Measurements from ENCODE around the gene SV2B.

The SV2B gene

DNA sequence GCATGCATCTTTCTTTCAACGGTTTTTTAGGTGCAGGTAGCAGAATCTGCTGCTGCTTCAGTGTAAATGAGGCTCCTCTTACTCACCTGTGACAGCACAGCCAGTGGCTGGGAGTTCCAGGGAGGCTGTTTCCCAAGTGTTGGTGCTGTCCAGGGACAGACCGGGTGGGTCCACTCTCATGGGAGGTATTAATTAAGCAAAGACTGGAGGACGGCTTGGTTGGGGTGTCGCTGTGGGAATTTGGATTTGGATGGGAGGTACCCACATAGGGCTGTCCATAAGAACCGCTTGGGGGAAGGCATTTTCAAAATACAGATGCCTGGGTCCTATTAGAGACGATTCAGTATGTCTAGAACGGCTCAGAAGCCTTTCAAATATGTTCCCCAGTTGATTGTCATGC, 42.9 kb downstream of the SV2B start:
- H3K4me3 Mint-ChIP-seq = no peak overlapping the region
- no peak for ATAC-seq
- no peaks in the 10 kb centered on the region for H3K36me3 Mint-ChIP-seq
- peaks cover 6% of the 10 kb centered on the region for H3K9me3 Mint-ChIP-seq
- H3K27me3 Mint-ChIP-seq = peaks cover 36% of the 10 kb centered on the region
- peaks cover 4% of the 10 kb centered on the region for H3K4me1 Mint-ChIP-seq
- no peak overlapping the region for H3K27ac Mint-ChIP-seq

DNA sequence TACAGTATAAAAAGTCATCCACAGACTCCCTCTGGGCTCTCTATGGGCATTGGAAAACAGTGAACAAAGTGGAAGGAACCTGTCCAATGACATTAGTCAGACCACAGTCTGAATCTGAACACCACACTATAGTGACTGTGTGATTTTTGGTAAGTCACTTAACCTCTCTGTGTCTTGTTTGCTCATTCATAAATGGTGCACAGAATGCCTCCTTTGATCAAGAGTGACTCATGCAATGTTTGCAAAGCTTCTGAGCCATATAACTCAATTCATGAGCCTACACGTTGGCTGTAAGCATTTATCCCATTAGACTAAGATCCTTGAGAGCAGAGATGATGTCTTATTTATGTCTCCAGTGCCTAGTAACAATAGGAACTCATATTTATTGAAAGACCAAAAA, 46.7 kb downstream of the SV2B start:
- H3K9me3 Mint-ChIP-seq = peaks cover 2% of the 10 kb centered on the region
- H3K4me1 Mint-ChIP-seq = peaks cover 4% of the 10 kb centered on the region
- H3K27ac Mint-ChIP-seq = no peak overlapping the region
- H3K36me3 Mint-ChIP-seq = no peaks in the 10 kb centered on the region
- no peak for ATAC-seq
- H3K27me3 Mint-ChIP-seq = peaks cover 48% of the 10 kb centered on the region
- H3K4me3 Mint-ChIP-seq = no peak overlapping the region

DNA sequence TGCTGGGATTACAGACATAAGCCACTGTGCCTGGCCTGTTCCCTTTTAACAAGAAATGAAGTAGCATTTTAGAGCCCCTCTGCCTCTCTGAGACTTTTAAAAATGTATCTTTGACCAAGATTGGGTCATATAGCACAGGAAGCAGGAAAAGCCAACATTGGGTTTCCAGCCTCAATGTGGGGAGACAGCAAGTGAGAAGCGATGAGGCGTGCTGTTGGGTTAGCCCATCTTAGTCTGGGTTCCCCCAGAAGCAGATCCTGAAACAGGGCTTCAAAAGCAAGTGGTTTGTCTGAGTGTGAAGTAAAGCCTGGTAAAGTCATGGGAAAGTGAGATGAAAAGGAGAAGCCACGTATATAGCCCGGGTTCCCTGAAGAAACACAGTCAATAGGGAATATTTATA, 48.2 kb downstream of the SV2B start:
- Mint-ChIP-seq H3K27me3 (peaks cover 50% of the 10 kb centered on the region), H3K9me3 (peaks cover 2% of the 10 kb centered on the region), H3K27ac (no peak overlapping the region), H3K4me3 (no peak overlapping the region), H3K4me1 (no peaks in the 10 kb centered on the region), H3K36me3 (no peaks in the 10 kb centered on the region)
- no peak for ATAC-seq

DNA sequence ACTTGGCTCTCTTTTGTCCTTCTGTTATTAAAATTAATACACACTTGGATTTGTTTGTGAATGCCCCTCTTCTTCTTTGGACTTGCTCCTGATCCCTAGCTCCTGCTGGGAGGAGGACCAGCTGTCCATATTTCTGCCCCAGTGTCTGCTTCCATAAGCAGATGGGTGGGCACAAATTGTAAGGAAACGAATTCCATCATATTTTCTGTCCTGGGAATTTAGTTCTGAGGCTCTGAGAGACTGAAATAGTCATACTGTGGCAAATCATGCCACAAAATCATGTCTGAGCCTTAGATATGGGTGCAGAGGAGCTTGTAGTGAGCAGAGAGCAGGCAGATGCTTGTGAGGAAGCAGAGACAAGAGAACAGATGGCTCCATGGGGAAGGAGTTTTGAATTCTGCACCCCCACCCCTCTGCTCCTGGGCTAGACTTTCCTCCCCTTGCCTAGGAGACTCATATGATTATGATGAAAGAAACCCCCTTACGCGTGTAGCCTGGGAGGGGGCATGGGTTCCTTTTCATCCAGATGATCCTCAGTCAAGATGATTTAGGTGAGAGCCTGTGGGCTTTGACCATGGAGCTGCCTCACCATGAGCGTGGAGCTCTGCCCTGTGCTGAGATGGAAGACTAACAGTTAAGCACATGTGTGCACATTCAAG, 50.6 kb downstream of the SV2B start:
- no peak for ATAC-seq
- no peak overlapping the region for H3K27ac Mint-ChIP-seq
- H3K27me3 Mint-ChIP-seq = peaks cover 68% of the 10 kb centered on the region
- H3K4me3 Mint-ChIP-seq = no peak overlapping the region
- no peaks in the 10 kb centered on the region for H3K36me3 Mint-ChIP-seq
- H3K4me1 Mint-ChIP-seq = no peaks in the 10 kb centered on the region
- H3K9me3 Mint-ChIP-seq = peaks cover 2% of the 10 kb centered on the region

DNA sequence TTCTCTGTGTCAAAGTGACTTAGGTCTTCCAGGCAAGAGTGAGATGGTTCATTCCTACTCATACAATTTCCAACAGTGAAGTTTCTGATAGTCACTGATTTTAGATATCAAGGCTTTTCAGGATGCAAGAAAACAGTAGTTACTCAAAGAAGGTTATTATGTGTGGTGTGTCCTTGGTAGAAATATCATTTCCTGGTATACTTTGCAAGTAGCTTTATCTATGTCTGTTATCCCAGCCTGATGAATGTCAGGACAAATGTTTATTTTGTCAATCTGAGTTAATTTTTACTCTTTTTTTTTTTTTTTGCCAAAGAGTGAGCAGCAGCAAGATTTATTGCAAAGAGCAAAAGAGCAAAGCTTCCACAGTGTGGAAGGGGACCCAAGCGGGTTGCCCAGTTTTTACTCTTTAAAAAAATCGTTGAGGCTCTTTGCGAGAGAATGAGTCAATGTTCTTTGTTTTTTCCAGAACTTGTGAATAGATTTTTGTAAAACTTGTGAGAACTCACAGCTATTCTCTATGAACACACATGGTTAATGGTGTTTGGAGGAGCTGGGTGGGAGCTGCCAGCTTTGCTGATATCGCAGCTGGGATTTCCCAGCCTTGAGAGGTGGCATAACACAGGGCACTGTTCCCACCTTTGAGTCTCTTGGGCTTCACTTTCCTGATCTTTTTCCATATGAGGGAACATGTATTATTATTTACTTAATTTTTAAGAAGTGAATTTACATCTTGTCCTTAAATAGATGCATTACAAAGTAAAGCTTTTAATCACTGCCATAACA, 51.9 kb downstream of the SV2B start:
- H3K9me3 Mint-ChIP-seq = no peaks in the 10 kb centered on the region
- no peaks in the 10 kb centered on the region for H3K4me1 Mint-ChIP-seq
- no peaks in the 10 kb centered on the region for H3K36me3 Mint-ChIP-seq
- no peak overlapping the region for H3K4me3 Mint-ChIP-seq
- H3K27me3 Mint-ChIP-seq = peaks cover 76% of the 10 kb centered on the region
- no peak overlapping the region for H3K27ac Mint-ChIP-seq
- ATAC-seq = no peak

DNA sequence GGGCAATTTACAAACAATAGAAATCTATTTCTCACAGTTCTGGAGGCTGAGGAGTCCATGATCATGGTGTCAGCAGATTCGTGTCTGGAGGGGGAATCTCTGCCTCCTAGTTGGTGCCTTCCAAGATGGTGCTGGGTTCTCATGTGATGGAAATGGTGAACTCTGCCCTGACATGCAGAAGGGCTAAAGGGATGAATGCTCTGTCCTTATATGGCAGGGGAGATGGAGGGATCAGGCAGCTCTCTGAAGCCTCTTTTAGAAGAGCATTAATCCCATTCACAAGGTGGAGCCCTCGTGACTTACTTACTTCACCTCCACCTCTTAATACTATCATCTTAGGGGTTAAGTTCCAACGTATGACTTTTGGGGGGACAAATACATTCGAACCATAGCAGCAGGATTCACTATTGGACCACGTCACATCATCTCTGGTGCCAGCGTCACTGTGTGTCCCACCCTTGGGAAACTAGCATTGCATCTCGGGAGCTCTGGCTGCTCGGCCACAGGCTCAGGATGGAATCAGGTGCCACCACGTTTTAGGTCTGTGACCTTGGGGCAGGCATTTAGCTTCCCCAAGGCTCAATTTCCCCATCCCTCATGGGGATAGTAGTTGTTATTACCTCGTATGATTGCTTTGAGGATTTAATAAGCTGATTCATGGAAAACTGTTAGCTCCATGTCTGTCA, 53.0 kb downstream of the SV2B start:
- H3K4me1 Mint-ChIP-seq = no peaks in the 10 kb centered on the region
- H3K27me3 Mint-ChIP-seq = peaks cover 65% of the 10 kb centered on the region
- no peaks in the 10 kb centered on the region for H3K9me3 Mint-ChIP-seq
- no peaks in the 10 kb centered on the region for H3K36me3 Mint-ChIP-seq
- H3K4me3 Mint-ChIP-seq = no peak overlapping the region
- no peak for ATAC-seq
- H3K27ac Mint-ChIP-seq = no peak overlapping the region

DNA sequence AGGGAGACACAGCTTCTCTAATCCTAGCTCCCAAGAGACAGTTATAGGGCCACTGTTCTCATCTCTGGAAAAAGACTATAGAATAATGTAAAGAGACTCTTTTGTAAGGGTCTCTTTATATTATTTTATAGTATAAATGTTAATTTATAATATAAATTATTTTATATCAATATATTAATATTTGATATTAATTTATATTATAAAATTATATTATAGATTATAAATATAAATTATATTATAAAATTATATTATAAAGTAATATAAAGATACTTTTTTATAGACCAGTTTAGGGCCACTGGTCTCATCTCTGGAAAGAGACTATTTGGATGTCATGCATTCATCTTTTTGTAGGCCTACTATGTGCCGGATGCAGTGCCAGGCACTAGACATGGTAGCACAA, 53.9 kb downstream of the SV2B start:
- ATAC-seq = no peak
- H3K27me3 Mint-ChIP-seq = peaks cover 67% of the 10 kb centered on the region
- no peak overlapping the region for H3K27ac Mint-ChIP-seq
- no peak overlapping the region for H3K4me3 Mint-ChIP-seq
- H3K9me3 Mint-ChIP-seq = no peaks in the 10 kb centered on the region
- no peaks in the 10 kb centered on the region for H3K36me3 Mint-ChIP-seq
- H3K4me1 Mint-ChIP-seq = no peaks in the 10 kb centered on the region

DNA sequence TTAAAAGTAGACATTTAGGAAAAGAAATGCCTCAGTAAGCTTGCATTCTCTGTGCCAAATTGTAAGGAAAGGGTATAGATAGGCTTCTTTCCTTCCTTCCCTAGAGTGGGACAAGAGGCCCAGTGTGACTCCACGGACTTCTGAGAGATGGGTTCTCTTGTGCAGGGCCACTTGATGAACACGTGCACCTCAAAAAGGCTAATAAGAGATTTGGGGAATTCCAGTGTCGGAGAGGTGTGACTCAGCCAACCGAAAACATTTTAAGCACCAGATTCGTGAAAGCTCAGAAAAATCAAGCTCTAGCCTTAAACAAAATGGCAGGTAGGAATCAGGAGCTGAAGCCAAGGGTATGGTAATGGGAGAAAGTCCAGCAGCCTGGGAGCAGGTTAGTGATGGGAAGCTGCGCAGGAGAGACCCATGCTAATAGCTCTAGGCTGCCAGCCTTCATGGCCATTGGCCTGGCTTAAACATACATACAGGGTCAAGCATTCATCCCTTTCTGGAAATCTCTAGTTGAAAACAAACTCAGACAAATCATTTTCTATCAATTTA, 56.2 kb downstream of the SV2B start:
- Mint-ChIP-seq H3K4me3 (no peak overlapping the region), H3K27ac (no peak overlapping the region), H3K36me3 (no peaks in the 10 kb centered on the region), H3K4me1 (no peaks in the 10 kb centered on the region), H3K27me3 (peaks cover 51% of the 10 kb centered on the region), H3K9me3 (no peaks in the 10 kb centered on the region)
- ATAC-seq = no peak

DNA sequence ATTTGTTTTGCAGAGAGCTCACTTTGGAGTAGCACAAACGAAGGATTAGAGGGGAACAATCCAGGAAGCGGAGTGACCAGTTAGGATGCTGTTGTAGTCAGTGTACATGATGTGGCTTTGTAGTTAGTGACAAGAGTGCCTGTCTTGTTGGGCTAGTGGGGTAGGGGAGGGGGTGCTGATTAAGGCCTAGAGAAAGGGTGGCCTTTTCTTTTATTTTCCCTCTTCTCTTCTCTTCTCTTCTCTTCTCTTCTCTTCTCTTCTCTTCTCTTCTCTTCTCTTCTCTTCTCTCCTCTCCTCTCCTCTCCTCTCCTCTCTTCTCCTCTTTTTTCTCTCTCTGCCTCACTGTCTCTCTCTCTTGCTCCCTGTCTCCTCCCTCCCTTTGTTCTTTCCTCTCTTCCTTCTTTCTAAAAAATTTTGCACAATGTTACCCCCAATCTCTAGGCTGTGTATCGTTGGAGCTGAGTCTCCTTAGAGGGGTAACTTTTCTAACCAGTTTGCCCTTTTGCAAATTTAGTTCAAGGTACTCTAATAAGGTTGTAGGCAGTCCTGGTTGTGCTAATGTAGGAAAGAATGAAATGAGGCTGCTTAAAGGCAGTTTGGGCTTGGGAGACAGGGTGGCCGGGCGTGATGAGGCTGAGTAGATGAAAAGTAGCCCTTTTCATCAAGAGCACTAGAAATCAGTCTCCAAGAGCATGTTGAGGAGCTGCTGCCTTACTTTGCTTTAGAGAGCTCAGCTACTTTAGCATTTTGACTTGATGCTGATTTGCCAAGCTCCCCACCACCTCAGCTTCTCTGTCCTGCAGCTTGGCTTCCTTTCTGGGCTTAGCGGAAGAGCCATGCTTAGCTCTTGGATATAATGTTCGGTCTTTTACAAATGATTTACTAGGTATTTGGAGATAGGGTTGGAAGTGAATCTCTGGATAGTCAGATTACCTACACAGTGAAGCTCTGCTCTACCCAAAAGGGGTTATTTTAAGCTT, 58.6 kb downstream of the SV2B start:
- Mint-ChIP-seq H3K27ac (no peak overlapping the region), H3K9me3 (no peaks in the 10 kb centered on the region), H3K36me3 (no peaks in the 10 kb centered on the region), H3K4me1 (no peaks in the 10 kb centered on the region), H3K4me3 (no peak overlapping the region), H3K27me3 (peaks cover 44% of the 10 kb centered on the region)
- ATAC-seq = no peak

DNA sequence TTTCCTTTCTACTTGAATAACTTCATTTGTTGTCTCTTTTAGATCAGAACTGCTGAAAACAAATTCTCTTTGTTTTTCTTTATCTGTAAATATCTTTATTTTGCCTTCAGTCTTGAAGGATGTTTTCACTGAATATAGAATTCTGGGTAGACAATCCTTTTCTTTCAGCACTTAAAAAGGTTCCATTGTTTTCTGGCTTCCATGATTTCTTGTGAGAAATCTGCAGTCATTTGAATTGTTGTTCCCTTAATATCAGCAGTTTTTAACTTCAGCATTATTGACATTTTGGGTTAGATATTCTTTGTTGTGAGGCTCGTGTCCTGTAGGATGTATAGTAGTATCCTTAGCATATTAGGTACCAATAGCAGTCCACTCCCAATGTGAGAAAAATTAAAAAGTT, 65.8 kb downstream of the SV2B start:
- Mint-ChIP-seq H3K4me3 (no peak overlapping the region), H3K27ac (no peak overlapping the region), H3K36me3 (no peaks in the 10 kb centered on the region), H3K4me1 (no peaks in the 10 kb centered on the region), H3K27me3 (no peaks in the 10 kb centered on the region), H3K9me3 (peaks cover 12% of the 10 kb centered on the region)
- ATAC-seq = no peak

DNA sequence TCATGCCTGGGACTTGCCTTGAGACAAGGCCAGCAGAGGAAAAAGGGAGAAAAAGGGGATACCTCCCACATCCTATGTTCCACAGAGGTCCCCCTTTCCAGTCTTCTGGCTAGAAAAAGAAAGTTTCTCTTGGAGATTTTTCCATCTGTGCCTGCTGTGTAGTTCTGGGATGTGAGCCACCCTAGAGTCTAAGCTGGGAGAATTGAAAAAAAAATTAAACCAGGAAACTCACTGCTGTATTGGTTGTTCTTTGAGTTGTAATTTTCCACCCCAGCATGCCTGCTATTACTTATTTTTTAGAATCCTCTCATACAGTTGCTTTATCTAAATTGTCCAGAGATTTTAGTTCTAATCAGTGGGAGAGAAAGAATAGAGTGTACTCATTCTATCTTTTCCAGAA, 68.4 kb downstream of the SV2B start:
- H3K4me3 Mint-ChIP-seq = no peak overlapping the region
- no peak for ATAC-seq
- no peak overlapping the region for H3K27ac Mint-ChIP-seq
- H3K9me3 Mint-ChIP-seq = peaks cover 12% of the 10 kb centered on the region
- H3K36me3 Mint-ChIP-seq = no peaks in the 10 kb centered on the region
- H3K4me1 Mint-ChIP-seq = no peaks in the 10 kb centered on the region
- peaks cover 24% of the 10 kb centered on the region for H3K27me3 Mint-ChIP-seq

DNA sequence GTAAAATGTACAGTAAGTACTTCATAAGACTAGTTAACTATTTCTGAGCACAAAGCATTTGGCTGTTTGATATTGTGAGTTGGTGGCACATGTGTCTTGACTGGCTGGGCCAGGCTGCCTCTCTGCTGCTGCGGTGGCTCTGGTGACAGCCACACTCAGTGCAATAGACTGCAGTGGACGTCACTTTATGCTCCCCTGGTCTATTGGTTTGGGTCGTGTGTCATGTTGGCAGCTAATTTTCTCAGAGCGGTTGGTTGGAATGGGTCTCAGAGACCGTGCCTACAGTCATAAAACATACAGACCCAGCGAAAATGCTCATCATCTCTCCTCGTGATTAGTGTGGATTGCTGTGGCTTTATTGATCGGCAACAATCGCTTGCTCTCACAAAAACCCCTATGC, 71.3 kb downstream of the SV2B start:
- Mint-ChIP-seq H3K27me3 (peaks cover 24% of the 10 kb centered on the region), H3K4me1 (no peaks in the 10 kb centered on the region), H3K9me3 (peaks cover 5% of the 10 kb centered on the region), H3K36me3 (no peaks in the 10 kb centered on the region), H3K4me3 (no peak overlapping the region), H3K27ac (no peak overlapping the region)
- ATAC-seq = no peak

DNA sequence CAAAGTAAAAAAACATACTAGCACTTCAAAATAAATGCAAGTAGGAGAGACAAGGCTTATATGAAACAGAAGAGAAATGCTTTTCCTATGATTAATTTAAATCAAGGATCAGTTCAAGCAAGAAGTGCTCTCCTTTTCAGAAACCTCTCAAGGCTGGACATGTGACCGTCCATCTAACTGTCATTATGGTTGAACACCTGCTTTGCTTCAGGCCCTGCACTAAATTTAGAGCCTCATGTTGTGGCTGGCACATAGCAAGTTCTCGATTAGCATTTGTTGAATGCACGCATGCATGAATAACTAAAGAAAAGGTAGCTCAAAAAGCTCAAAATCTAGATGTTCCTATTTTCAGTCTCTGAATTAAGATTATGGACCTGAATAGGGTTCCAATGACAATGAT, 82.0 kb downstream of the SV2B start:
- H3K27me3 Mint-ChIP-seq = peaks cover 48% of the 10 kb centered on the region
- peaks cover 2% of the 10 kb centered on the region for H3K9me3 Mint-ChIP-seq
- no peak overlapping the region for H3K4me3 Mint-ChIP-seq
- ATAC-seq = no peak
- H3K27ac Mint-ChIP-seq = no peak overlapping the region
- H3K4me1 Mint-ChIP-seq = no peaks in the 10 kb centered on the region
- no peaks in the 10 kb centered on the region for H3K36me3 Mint-ChIP-seq

DNA sequence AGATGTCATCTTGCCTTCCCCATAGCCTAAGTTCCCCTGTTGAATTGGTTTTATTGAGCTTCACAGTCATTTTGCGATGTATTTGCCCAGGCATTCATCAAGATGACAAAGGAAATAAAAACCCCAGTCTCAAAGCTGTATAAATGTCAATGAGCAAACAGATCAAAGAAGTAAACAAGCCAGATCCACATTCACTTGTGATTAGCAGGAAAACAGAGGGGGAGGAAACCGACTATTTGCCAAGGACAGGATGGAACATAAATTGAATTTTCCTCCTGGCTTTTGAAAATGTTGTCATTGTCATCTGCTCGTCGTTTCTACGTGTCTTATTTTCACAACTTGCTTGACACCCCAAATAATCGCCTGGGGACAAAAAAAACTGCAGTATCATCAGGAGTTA, 83.5 kb downstream of the SV2B start:
- peaks cover 48% of the 10 kb centered on the region for H3K27me3 Mint-ChIP-seq
- peaks cover 2% of the 10 kb centered on the region for H3K9me3 Mint-ChIP-seq
- no peak overlapping the region for H3K27ac Mint-ChIP-seq

DNA sequence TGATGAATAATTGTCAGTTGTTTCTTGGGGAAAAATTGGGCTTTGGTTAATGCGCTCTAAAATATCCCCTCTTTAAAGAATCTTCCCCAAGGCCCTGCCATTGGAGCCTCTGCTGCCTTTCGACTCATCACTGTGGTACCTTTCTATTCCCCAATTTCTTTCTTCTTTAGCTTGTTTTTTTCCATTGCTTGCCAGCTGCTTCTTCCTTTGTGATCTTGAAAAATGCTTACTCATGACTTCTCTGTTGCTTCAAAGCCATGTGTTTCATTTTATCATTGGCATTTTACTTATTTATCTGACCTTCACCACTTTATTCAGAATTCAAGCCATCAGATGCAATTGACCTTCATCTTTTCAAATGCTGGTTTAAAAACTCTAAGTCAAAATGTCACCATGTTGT, 84.4 kb downstream of the SV2B start:
- H3K27me3 Mint-ChIP-seq = peaks cover 56% of the 10 kb centered on the region
- no peak overlapping the region for H3K27ac Mint-ChIP-seq
- H3K4me1 Mint-ChIP-seq = no peaks in the 10 kb centered on the region
- no peaks in the 10 kb centered on the region for H3K36me3 Mint-ChIP-seq
- H3K4me3 Mint-ChIP-seq = no peak overlapping the region
- peaks cover 2% of the 10 kb centered on the region for H3K9me3 Mint-ChIP-seq
- ATAC-seq = no peak

More for the DNA sequence above, 83.5 kb downstream of the SV2B start:
- no peak for ATAC-seq
- H3K4me1 Mint-ChIP-seq = no peaks in the 10 kb centered on the region
- no peak overlapping the region for H3K4me3 Mint-ChIP-seq
- no peaks in the 10 kb centered on the region for H3K36me3 Mint-ChIP-seq

Measured in stimulated activated memory B cell treated with anti-CD40 and anti-IgM and Interleukin-4, amounts not matched to agents 10 μg/mL and 1 μg/mL and 100 μg/mL, for 72 hours (primary cell).